GM19467 (cell line): ENCODE results near the gene PLSCR4.
"Not testable (repeated sequence)": the region's sequence is repeated elsewhere in the genome, so short reads cannot be mapped to it uniquely, and the experiment has no call there.

Experiments
- ATAC-seq: cut with Tn5 transposase; IDR thresholded peaks from one replicate; pipeline ENCODE4 v1.9.1; 2021; ENCODE audit warnings: mild to moderate bottlenecking, moderate library complexity; ENCODE audit not compliant: unreplicated experiment

The PLSCR4 gene

GRCh38 chr3:146249921-146250320, 984 bp downstream of the PLSCR4 start:
- ATAC-seq = no peak

GRCh38 chr3:146247911-146248310, 3.0 kb downstream of the PLSCR4 start:
- ATAC-seq = no peak

- ATAC-seq = no peak
Measured at GRCh38 chr3:146246526-146246925, 4.4 kb downstream of the PLSCR4 start.

- ATAC-seq = no peak
Measured at GRCh38 chr3:146243559-146243958, 7.3 kb downstream of the PLSCR4 start.

- ATAC-seq = no peak
Measured at GRCh38 chr3:146241523-146242240, 9.2 kb downstream of the PLSCR4 start.

GRCh38 chr3:146233487-146233886, 17.4 kb downstream of the PLSCR4 start:
- ATAC-seq = no peak

- no peak for ATAC-seq
Measured at GRCh38 chr3:146227486-146227885, 23.4 kb downstream of the PLSCR4 start.

GRCh38 chr3:146226881-146227280, 24.0 kb downstream of the PLSCR4 start:
- no peak for ATAC-seq

- not testable (repeated sequence) for ATAC-seq
Measured at GRCh38 chr3:146225458-146225857, 25.4 kb downstream of the PLSCR4 start.

- ATAC-seq = no peak
Measured at GRCh38 chr3:146223401-146224373, 27.2 kb downstream of the PLSCR4 start.

- no peak for ATAC-seq
Measured at GRCh38 chr3:146222204-146223046, 28.5 kb downstream of the PLSCR4 start.

GRCh38 chr3:146221276-146221675, 29.6 kb downstream of the PLSCR4 start:
- ATAC-seq = no peak

GRCh38 chr3:146218880-146219866, 31.7 kb downstream of the PLSCR4 start:
- peak; percentile 54 for ATAC-seq

- no peak for ATAC-seq
Measured at GRCh38 chr3:146217324-146217723, 33.6 kb downstream of the PLSCR4 start.

- ATAC-seq = no peak
Measured at GRCh38 chr3:146214493-146214892, 36.4 kb downstream of the PLSCR4 start.

GRCh38 chr3:146209371-146209770, 41.5 kb downstream of the PLSCR4 start:
- ATAC-seq = no peak

GRCh38 chr3:146203776-146204175, 47.1 kb downstream of the PLSCR4 start:
- no peak for ATAC-seq

- ATAC-seq = no peak
Measured at GRCh38 chr3:146200461-146201220, 50.3 kb downstream of the PLSCR4 start.

- no peak for ATAC-seq
Measured at GRCh38 chr3:146199762-146200161, 51.1 kb downstream of the PLSCR4 start.
